ENCODE data around the gene GPR155.
"Not testable (repeated sequence)": the region's sequence is repeated elsewhere in the genome, so short reads cannot be mapped to it uniquely, and the experiment has no call there.

GPR155 gene

DNA sequence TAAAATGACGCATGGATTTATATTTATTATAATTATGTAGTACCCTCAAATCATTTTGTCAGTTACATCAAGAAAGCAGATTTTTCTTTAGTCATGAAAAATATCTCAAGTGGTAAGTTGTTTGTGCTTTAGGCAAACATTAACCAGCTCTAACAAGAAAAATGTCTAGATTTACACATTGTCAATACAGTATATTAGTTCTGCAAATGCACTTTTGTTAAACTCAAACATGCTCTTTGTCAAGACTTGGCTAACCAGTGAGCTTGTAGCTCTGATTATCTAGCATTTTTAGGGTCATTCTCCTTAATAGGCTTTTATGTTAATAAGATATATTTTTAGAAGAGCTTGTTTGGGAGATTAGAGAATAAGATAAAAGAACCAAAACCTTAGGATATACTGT, 58.6 kb downstream of the GPR155 start:
- DNase-seq (ENCODE audit: insufficient read length, low spot score) = no peak
- TF ChIP-seq PAX5 (IDR thresholded peaks at IDR 0.05; ENCODE audit: insufficient read depth, low read length, severe bottlenecking) (no peak), POLR2AphosphoS5 (IDR thresholded peaks at IDR 0.05; ENCODE audit: low read depth, low read length) (no peak), POU2F2 (IDR thresholded peaks at IDR 0.05; ENCODE audit: low read depth, low read length) (no peak), SPI1 (IDR thresholded peaks at IDR 0.05; ENCODE audit: low read depth, low read length) (no peak), POLR2A (IDR thresholded peaks at IDR 0.05; ENCODE audit: low read depth, low read length) (no peak), TAF1 (IDR thresholded peaks at IDR 0.05; ENCODE audit: low read depth, low read length) (no peak)
- no peak for FAIRE-seq

DNA sequence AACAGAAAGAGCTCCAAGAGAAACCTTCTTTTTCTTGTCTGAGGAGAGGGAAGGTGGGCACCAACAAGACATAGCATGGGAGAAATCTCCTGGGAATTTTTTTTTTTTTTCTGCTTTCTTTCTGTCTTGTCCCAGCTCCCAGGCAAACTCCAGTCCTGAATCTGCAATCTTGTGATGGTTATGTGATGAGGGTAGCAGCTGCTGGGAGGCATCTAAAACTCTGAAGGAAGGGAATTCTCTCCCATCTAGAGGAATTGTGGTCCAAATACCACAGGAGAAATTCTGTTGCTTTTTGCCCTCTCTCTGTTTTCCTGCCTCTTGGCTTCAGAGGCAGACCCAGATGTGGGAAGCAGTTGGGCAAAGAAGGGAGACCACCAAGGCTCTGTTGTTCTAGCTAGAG, 74.6 kb downstream of the GPR155 start:
- no peak for TF ChIP-seq POLR2A (IDR thresholded peaks at IDR 0.05; ENCODE audit: low read depth, low read length)
- TF ChIP-seq SPI1 (IDR thresholded peaks at IDR 0.05; ENCODE audit: low read depth, low read length) = no peak
- TF ChIP-seq TAF1 (IDR thresholded peaks at IDR 0.05; ENCODE audit: low read depth, low read length) = no peak
- no peak for TF ChIP-seq POU2F2 (IDR thresholded peaks at IDR 0.05; ENCODE audit: low read depth, low read length)
- TF ChIP-seq PAX5 (IDR thresholded peaks at IDR 0.05; ENCODE audit: insufficient read depth, low read length, severe bottlenecking) = no peak
- TF ChIP-seq POLR2AphosphoS5 (IDR thresholded peaks at IDR 0.05; ENCODE audit: low read depth, low read length) = no peak
- no peak for DNase-seq (ENCODE audit: insufficient read length, low spot score)
- FAIRE-seq = no peak

DNA sequence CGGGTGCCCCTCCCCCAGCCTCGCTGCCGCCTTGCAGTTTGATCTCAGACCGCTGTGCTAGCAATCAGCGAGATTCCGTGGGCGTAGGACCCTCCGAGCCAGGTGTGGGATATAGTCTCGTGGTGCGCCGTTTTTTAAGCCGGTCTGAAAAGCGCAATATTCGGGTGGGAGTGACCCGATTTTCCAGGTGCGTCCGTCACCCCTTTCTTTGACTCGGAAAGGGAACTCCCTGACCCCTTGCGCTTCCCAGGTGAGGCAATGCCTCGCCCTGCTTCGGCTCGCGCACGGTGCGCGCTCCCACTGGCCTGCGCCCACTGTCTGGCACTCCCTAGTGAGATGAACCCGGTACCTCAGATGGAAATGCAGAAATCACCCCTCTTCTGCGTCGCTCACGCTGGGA, 76.8 kb downstream of the GPR155 start:
- not testable (repeated sequence) for DNase-seq (ENCODE audit: insufficient read length, low spot score); FAIRE-seq

DNA sequence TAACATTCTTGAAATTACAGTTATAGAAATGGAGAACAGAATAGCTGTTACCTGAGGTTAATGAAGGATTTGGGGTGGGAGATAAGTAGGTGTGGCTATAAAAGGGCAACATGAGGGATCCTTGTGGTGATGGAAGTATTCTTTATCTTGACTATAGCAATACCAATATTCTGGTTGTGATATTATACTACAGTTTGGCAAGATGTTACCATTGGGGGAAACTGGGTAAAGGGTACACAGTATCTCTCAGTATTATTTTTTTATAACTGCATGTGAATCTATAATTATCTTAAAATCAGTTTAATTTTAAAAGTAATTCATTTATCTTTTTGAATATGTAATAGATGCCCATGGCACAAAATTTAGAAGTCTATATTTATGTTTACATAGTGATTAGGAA, 83.2 kb downstream of the GPR155 start:
- FAIRE-seq (no peak), DNase-seq (ENCODE audit: insufficient read length, low spot score) (no peak)
- TF ChIP-seq POLR2AphosphoS5 (IDR thresholded peaks at IDR 0.05; ENCODE audit: low read depth, low read length) = no peak
- TF ChIP-seq PAX5 (IDR thresholded peaks at IDR 0.05; ENCODE audit: insufficient read depth, low read length, severe bottlenecking) = no peak
- no peak for TF ChIP-seq TAF1 (IDR thresholded peaks at IDR 0.05; ENCODE audit: low read depth, low read length)
- TF ChIP-seq POU2F2 (IDR thresholded peaks at IDR 0.05; ENCODE audit: low read depth, low read length) = no peak
- TF ChIP-seq SPI1 (IDR thresholded peaks at IDR 0.05; ENCODE audit: low read depth, low read length) = no peak
- no peak for TF ChIP-seq POLR2A (IDR thresholded peaks at IDR 0.05; ENCODE audit: low read depth, low read length)

DNA sequence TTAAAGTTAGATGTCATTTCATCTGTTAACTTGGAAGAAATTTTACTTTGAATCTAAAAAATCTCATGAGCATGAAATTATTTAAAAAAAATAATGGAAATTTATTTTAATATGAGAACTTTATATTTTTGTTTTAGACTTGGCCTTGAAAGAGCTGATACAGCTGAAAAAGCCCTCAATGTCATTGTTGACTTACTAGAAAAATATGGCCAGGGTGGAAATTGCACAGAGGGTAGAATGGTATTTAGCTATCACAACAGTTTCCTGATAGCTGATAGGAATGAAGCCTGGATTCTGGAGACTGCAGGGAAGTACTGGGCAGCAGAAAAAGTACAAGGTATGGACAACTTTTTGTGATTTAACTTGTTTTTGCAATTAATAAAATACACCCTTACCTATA, 86.0 kb downstream of the GPR155 start:
- TF ChIP-seq POLR2A (IDR thresholded peaks at IDR 0.05; ENCODE audit: low read depth, low read length) (no peak), POU2F2 (IDR thresholded peaks at IDR 0.05; ENCODE audit: low read depth, low read length) (no peak), POLR2AphosphoS5 (IDR thresholded peaks at IDR 0.05; ENCODE audit: low read depth, low read length) (no peak), PAX5 (IDR thresholded peaks at IDR 0.05; ENCODE audit: insufficient read depth, low read length, severe bottlenecking) (no peak), TAF1 (IDR thresholded peaks at IDR 0.05; ENCODE audit: low read depth, low read length) (no peak), SPI1 (IDR thresholded peaks at IDR 0.05; ENCODE audit: low read depth, low read length) (no peak)
- no peak for DNase-seq (ENCODE audit: insufficient read length, low spot score)
- no peak for FAIRE-seq

DNA sequence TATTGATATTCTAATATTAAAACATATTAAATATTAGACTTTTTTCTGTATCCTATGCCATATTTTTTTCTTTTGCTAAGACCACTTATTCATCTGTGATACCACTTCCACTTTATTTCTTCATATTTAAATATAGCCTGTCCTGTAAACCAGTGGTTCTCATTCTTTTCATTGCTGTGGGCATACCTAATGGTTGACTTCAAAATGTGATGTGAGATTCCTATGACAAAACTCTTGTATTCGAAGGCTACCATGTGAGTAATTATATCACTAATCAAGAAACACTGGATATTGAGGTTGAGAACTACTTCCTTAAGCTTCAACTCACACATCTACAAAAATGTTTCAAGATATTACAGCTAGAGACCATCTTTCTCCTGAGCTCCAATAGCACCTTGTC, 87.7 kb downstream of the GPR155 start:
- TF ChIP-seq POU2F2 (IDR thresholded peaks at IDR 0.05; ENCODE audit: low read depth, low read length) (no peak), POLR2A (IDR thresholded peaks at IDR 0.05; ENCODE audit: low read depth, low read length) (no peak), SPI1 (IDR thresholded peaks at IDR 0.05; ENCODE audit: low read depth, low read length) (no peak), POLR2AphosphoS5 (IDR thresholded peaks at IDR 0.05; ENCODE audit: low read depth, low read length) (no peak), PAX5 (IDR thresholded peaks at IDR 0.05; ENCODE audit: insufficient read depth, low read length, severe bottlenecking) (no peak), TAF1 (IDR thresholded peaks at IDR 0.05; ENCODE audit: low read depth, low read length) (no peak)
- no peak for FAIRE-seq
- no peak for DNase-seq (ENCODE audit: insufficient read length, low spot score)

DNA sequence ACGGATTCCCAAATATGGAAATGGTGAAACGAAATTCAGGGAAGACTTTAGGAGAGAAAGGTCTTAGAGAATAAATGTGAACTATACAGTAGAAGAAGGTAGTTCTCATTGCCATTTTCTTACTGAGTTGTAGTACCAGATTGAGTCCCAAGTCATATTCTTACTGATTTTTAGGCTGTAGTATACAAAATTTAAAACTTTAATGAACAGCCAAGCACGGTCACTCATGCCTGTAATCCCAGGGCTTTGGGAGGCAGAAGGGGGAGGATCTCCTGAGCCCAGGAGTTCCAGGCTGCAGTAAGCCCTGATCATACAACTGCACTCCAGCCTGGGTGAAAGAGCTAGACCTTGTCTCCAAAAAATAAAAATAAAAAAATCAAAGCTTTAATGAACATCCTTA, 89.1 kb downstream of the GPR155 start:
- DNase-seq (ENCODE audit: insufficient read length, low spot score) (no peak), FAIRE-seq (no peak)
- TF ChIP-seq TAF1 (IDR thresholded peaks at IDR 0.05; ENCODE audit: low read depth, low read length) (no peak), PAX5 (IDR thresholded peaks at IDR 0.05; ENCODE audit: insufficient read depth, low read length, severe bottlenecking) (no peak), POU2F2 (IDR thresholded peaks at IDR 0.05; ENCODE audit: low read depth, low read length) (no peak), SPI1 (IDR thresholded peaks at IDR 0.05; ENCODE audit: low read depth, low read length) (no peak), POLR2AphosphoS5 (IDR thresholded peaks at IDR 0.05; ENCODE audit: low read depth, low read length) (no peak), POLR2A (IDR thresholded peaks at IDR 0.05; ENCODE audit: low read depth, low read length) (no peak)

DNA sequence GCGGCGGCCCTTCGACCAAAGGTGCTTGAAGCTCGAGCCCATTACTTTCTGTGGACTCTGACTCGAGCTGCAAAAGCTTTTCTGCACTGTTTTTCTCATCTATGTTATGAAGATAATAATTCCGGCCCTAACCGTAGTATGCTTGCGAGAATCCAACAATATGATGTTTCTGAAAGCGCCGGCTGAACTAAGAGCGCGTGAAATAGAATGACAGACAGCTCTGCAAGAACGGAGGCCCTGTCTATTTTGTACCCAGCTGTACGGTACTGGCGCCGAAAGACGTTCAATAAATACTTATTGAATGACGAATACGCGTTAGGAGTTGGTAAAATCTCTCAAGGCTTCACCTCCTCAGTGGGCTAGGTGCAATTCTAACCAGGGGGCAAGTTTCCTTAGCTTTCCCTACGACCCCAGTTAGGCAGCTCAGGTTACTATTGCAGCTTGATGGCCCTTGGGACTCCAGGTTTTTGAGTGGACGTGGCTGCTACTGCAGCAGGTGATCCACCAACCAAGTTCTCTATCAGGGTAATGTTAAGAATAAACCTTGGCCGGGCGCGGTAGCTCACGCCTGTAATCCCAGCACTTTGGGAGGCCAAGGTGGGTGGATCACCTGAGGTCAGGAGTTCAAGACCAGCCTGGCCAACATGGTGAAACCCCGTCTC, 90.7 kb downstream of the GPR155 start:
- TF ChIP-seq POLR2AphosphoS5 (IDR thresholded peaks at IDR 0.05; ENCODE audit: low read depth, low read length) (no peak), PAX5 (IDR thresholded peaks at IDR 0.05; ENCODE audit: insufficient read depth, low read length, severe bottlenecking) (no peak), POU2F2 (IDR thresholded peaks at IDR 0.05; ENCODE audit: low read depth, low read length) (no peak), POLR2A (IDR thresholded peaks at IDR 0.05; ENCODE audit: low read depth, low read length) (no peak), SPI1 (IDR thresholded peaks at IDR 0.05; ENCODE audit: low read depth, low read length) (no peak), TAF1 (IDR thresholded peaks at IDR 0.05; ENCODE audit: low read depth, low read length) (no peak)
- FAIRE-seq = peak; percentile 72
- no peak for DNase-seq (ENCODE audit: insufficient read length, low spot score)

DNA sequence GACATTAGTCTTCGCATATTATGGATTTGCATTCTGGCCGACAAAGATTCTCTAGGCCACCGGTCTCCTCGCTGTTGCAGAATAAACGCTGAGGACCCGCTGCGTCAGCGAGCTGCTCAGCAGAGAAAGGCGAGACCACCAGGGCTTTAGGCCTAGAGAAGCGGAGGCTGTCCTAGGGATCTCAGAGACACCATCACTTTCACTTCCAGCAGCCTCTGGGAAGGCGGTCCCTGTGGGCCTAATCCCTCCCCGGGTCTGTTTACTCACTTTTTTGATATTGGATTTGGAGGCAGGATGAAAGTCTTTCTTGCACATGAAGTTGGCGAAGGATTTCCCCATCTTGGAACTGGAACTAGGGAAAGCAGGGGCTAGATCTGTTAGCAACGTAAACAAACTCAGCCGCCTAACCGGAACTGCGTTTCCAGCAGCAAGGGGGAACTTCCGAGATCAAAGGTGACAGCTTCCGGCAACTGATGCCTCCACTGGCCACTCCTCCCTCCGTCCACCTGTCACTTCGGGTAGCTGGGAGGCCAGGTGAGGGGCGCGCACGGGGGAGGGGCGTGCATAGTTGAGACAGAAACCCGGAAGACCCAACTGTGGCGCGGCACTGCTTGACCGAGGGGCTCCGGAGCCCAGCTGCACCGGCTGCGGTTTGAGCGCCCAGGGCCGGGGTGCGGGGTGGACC, 91.4 kb downstream of the GPR155 start, which contains the start of gene SCRN3:
TSS of gene SCRN3 (plus strand) at position 447 of the 685 bp plus-strand sequence. CDS start 2,554 bp downstream, outside the sequence.
- DNase-seq (ENCODE audit: insufficient read length, low spot score) (peak; percentile 74), FAIRE-seq (peak; percentile 96)
- peak; percentile 71 for TF ChIP-seq POLR2A (IDR thresholded peaks at IDR 0.05; ENCODE audit: low read depth, low read length)
- 0 out of 2 replicates have a peak, but pooled peaks have one; percentile 17 for TF ChIP-seq POU2F2 (IDR thresholded peaks at IDR 0.05; ENCODE audit: low read depth, low read length)
- 0 out of 2 replicates have a peak, but pooled peaks have one; percentile 27 for TF ChIP-seq SPI1 (IDR thresholded peaks at IDR 0.05; ENCODE audit: low read depth, low read length)
- TF ChIP-seq POLR2AphosphoS5 (IDR thresholded peaks at IDR 0.05; ENCODE audit: low read depth, low read length) = peak; percentile 76
- peak; percentile 45; the same call in 1 of the 2 replicates for TF ChIP-seq TAF1 (IDR thresholded peaks at IDR 0.05; ENCODE audit: low read depth, low read length)
- no peak for TF ChIP-seq PAX5 (IDR thresholded peaks at IDR 0.05; ENCODE audit: insufficient read depth, low read length, severe bottlenecking)
